RWPE1 (cell line): Measurements from ENCODE around the gene AVL9.

Source experiments
- CTCF ChIA-PET: fragments of 350-600 bp; sonication (Branson Sonifier 250); formaldehyde crosslinking; extraction: SDS; loops from one replicate; lab custom pipeline; 2021; lab: Yijun Ruan, JAX
- POLR2A ChIA-PET: fragments of 400-600 bp; formaldehyde crosslinking; extraction: SDS; loops from one replicate; lab custom pipeline; 2020; ENCODE audit warnings: antibody characterized with exemption; ENCODE audit not compliant: low non-redundant PET; lab: Yijun Ruan, JAX
- DNase-seq: peaks from one replicate; pipeline ENCODE4 v3.0.0; 2012; ENCODE audit warnings: low spot score
- H3K27ac ChIP-seq: fragments of 450-650 bp; 2 replicates; pipeline ENCODE4 v1.5.1; 2017
- TF ChIP-seq, protein P1 (sequence below): fragments of 450-650 bp; conservative IDR thresholded peaks from 2 replicates; pipeline ENCODE4 v1.5.1; 2017; ENCODE audit warnings: low read depth, mild to moderate bottlenecking

Gene AVL9

GRCh38 chr7:32516551-32517100 is 21.3 kb downstream of the AVL9 start:
- DNase-seq, result no peak
- TF ChIP-seq, protein P1, sequence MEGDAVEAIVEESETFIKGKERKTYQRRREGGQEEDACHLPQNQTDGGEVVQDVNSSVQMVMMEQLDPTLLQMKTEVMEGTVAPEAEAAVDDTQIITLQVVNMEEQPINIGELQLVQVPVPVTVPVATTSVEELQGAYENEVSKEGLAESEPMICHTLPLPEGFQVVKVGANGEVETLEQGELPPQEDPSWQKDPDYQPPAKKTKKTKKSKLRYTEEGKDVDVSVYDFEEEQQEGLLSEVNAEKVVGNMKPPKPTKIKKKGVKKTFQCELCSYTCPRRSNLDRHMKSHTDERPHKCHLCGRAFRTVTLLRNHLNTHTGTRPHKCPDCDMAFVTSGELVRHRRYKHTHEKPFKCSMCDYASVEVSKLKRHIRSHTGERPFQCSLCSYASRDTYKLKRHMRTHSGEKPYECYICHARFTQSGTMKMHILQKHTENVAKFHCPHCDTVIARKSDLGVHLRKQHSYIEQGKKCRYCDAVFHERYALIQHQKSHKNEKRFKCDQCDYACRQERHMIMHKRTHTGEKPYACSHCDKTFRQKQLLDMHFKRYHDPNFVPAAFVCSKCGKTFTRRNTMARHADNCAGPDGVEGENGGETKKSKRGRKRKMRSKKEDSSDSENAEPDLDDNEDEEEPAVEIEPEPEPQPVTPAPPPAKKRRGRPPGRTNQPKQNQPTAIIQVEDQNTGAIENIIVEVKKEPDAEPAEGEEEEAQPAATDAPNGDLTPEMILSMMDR, result no peak
- H3K27ac ChIP-seq, result no peak overlapping the region
- ChIA-PET POLR2A (no interaction called here), CTCF (no interaction called here)

- TF ChIP-seq, protein P1, result no peak; the same call in 1 of the 2 replicates
- DNase-seq, result no peak
- H3K27ac ChIP-seq, result no peak overlapping the region
- POLR2A ChIA-PET, result no interaction called here
- CTCF ChIA-PET, result no interaction called here
These were observed 23.3 kb downstream of the AVL9 start for GRCh38 chr7:32518534-32519140.

GRCh38 chr7:32519763-32520162 is 24.5 kb downstream of the AVL9 start:
- H3K27ac ChIP-seq, result no peak overlapping the region
- no peak for DNase-seq
- POLR2A ChIA-PET, result no interaction called here
- CTCF ChIA-PET, result no interaction called here
- TF ChIP-seq, protein P1, result no peak

GRCh38 chr7:32522746-32523530 is 27.6 kb downstream of the AVL9 start:
- ChIA-PET POLR2A (no interaction called here), CTCF (no interaction called here)
- no peak for DNase-seq
- H3K27ac ChIP-seq, result no peak overlapping the region
- TF ChIP-seq, protein P1, result no peak

DNA sequence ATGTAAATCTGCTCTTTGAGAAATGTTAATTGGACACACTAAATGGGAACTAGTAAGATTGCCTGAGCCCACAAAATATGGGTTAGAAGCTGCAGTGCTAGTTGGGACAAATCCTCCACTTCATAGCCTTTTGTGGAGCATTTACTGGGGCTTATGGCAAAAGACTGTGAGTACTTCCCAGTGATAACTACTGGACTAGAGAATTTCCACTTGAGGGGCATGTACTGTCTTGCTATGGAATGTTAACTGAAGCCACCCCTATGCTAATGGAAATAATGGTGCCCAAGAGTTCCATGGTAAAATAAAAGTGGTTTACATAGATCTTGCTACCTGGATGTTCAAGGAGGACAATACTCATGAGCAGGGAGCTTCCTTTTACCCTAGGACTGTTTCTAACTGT is 29.3 kb downstream of the AVL9 start:
- H3K27ac ChIP-seq, result no peak overlapping the region
- POLR2A ChIA-PET, result no interaction called here
- CTCF ChIA-PET, result no interaction called here
- no peak for DNase-seq
- TF ChIP-seq, protein P1, result no peak

- no peak overlapping the region for H3K27ac ChIP-seq
- ChIA-PET POLR2A (no interaction called here), CTCF (no interaction called here)
- TF ChIP-seq, protein P1, result no peak
- no peak for DNase-seq
These were observed 30.6 kb downstream of the AVL9 start for GRCh38 chr7:32525839-32526238.
